Smooth muscle cell of the umbilical artery (primary cell): ENCODE data around the gene SH3BP5L. TPM values are rescaled to one million over a fixed set of nuclear protein-coding genes. Genes with fewer than 3 reads are reported as not detected.

Source experiments
- total RNA-seq: library from RNA; depleted of rRNA; stranded (reverse); fragments of >200 nt; gene quantifications from 2 replicates; pipeline ENCODE4 v1.2.3, GENCODE V29; 2014

SH3BP5L gene
- 28.5 and 41.9 TPM in 2 replicates for total RNA-seq

DNA sequence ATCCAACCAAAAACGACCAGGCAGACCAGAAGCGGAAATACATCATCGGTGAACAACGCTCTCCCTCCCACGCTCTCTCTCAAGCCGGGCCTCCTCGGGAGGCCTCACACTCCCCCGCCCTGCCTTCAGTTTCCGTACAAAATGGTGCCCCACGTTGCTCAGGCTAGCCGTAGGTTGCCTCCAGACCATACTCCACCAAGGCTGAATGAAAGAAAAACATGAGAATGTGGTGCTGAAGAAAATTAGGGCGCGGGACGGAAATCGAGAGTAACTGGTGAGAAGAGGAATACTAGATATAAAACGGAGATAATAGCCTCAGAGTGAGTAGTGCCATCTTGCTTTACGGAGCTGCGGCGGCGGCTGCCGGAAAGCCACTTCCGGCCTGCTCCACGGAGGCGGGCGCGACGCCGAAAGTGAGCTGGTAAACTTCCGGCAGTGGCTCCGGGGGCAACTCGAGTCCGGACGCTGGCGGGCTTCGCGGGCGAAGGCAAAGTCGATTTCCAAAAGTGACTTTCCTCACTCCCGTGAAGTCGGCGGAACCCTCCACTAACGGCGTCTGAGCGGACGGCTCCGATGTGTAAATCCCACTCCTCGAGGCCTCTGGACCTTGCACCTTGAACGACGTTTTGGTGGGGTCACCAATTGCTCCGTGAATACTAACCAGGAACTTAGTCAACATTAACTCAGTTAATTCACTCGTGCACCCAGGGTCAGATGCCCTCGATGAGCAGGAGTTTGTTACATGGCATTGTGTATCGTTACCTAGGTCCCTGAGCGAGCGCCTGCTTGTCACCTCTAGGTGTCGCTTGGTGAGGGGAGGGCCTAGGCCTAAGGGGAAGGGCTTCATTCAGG is at the start of gene SH3BP5L:
TSS of gene SH3BP5L (minus strand) at position 7 of the 852 bp plus-strand sequence. CDS start 980 bp downstream, outside the sequence.

DNA sequence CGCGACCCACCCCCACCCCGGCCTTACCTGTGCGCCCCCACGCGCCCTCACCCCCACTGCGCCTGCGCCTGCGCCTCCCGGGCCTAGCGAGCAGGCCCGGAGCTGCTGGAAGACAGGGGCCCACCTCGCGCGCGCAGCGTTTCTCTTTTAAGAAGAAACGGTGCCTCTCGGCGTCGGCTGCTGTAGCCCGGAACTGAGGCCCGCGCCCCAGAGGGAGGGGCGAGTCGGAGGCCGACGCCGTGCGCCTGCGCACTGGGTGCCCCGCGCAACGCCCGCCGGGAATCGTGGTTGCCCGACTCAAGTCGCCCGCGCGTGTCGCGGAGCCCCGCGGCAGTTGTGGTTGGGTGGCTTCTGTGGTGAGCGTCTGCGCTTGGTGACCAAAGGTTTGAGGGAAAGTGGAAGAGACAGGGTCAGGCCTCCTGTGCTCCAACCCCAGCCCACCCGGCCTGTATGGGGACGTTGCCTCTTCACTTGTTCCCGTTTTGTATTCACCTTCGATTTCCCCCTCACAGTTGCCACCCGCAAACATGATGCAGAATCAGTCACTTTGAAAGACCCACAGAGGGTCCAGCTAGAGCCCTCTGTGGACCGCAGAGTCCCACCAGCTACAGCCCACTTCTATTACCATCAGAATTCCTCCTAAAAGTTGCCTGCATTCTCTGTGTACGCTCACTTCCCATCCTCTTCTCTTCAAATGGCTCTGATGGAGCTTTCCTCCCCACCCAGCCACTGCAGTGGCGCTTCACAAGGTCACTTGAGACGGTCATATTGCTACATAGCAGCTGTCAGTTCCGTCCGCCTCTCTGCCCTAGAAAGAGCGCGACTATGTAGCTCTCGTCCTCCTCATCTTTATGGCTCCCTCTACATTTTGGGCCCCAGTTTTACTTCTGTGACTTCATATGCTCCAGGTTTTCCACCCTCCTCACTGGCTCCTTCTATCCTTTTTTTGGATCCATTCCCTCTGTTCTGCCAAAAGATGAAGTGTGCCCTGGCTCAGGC is 33.5 kb upstream of the SH3BP5L start, which contains the start of gene ZNF692:
TSS of gene ZNF692 (minus strand) at position 195 of the 999 bp plus-strand sequence. CDS start 776 bp downstream, outside the sequence.

DNA sequence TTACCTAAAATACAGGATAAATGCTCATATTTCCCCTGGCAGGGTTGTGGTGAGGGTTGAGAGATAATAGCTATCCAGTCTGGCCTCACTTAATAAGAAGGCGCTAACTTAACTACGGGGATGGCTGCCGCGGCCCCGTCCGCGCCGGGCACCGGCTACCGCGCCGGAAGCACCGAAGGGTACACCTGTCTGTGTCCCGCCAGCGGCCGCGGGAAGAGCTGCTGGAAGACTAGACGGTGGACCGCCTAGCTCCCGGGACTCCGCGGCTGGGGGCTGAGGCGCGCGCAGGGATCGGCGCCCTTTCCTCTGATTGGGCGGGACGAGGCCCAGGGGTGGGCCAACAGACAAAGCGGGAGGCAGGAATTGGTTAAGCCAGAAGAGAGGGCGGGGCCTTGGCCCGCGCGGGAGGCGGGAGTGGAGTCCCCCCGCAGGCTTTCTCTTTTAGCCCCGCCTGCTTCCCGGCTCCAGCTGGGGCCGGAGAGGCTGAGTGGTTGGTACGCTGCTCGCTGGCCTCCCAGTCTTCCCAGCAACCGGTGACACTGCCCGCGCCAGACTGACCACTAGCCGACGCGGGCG is 12.2 kb upstream of the SH3BP5L start, which contains the start of gene ZNF672:
TSS of gene ZNF672 (plus strand) at position 444 of the 576 bp plus-strand sequence. CDS start 9,051 bp downstream, outside the sequence.

Other genes starting within 250 kb of the SH3BP5L start
- not detected in 2 replicates for gene OR2T10, start 228.2 kb downstream of the SH3BP5L start, total RNA-seq
- gene OR2T11, start 190.8 kb downstream of the SH3BP5L start, total RNA-seq, result not detected in 2 replicates
- gene OR2T35, start 180.6 kb downstream of the SH3BP5L start, total RNA-seq, result not detected in 2 replicates
- gene OR2T27, start 170.4 kb downstream of the SH3BP5L start, total RNA-seq, result not detected in 2 replicates
- not detected in 2 replicates for gene OR14I1, start 123.1 kb downstream of the SH3BP5L start, total RNA-seq
- not detected in 2 replicates for gene LYPD8, start 70.2 kb downstream of the SH3BP5L start, total RNA-seq
- 16.3 and 26.1 TPM in 2 replicates for gene ZNF672, start 12.3 kb upstream of the SH3BP5L start, total RNA-seq
- gene ZNF692, start 33.2 kb upstream of the SH3BP5L start, total RNA-seq, result 34.1 and 41.5 TPM in 2 replicates
- gene PGBD2, start 80.3 kb upstream of the SH3BP5L start, total RNA-seq, result 11.9 and 12.5 TPM in 2 replicates